HG02852 (cell line): Measurements from ENCODE around the gene SLC37A4.

Source experiments
- ATAC-seq: cut with Tn5 transposase; IDR thresholded peaks from one replicate; pipeline ENCODE4 v1.9.1; 2021; ENCODE audit warnings: mild to moderate bottlenecking, moderate library complexity; ENCODE audit not compliant: unreplicated experiment

The SLC37A4 gene

DNA sequence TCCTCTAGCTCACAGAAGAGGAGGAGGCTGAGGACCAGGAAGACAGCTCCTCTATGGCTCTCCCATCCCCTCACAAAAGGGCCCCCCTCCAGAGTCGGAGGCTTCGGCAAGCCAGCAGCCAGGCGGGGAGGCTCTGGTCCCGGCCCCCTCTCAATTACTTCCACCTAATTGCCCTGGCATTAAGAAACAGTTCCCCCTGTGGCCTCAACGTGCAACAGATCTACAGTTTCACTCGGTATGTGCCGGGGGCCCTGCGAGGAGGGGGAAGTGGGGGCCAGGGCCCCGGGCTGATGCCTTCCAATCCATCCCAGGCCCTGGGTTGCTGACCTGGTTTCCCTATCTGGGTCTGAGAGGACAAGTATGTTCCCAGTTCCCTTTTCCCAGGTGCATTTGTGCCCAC, 51.2 kb downstream of the SLC37A4 start:
- ATAC-seq, result no peak

- no peak for ATAC-seq
Measured at GRCh38 chr11:118975771-118976709, 54.6 kb downstream of the SLC37A4 start.
